Endothelial cell of umbilical vein (primary cell): Measurements from ENCODE around the gene CFC1.
"Not testable (repeated sequence)": the region's sequence is repeated elsewhere in the genome, so short reads cannot be mapped to it uniquely, and the experiment has no call there.

Experiments used
- POLR2A ChIP-seq: IDR thresholded peaks from 2 replicates; pipeline ENCODE4 v1.6.1; 2012; ENCODE audit warnings: low read depth, mild to moderate bottlenecking, control low read depth, low read length
- TF ChIP-seq, protein P1 (sequence below), 2 donors: IDR thresholded peaks; 1 replicate in 1 of 2; 2 replicates in 1 of 2; pipeline ENCODE4 v1.5.1; 2011; ENCODE audit warnings: low read length in 2 of 2, mild to moderate bottlenecking in 2 of 2, moderate library complexity in 2 of 2, control low read depth in 1 of 2, inconsistent platforms in 1 of 2, low read depth in 1 of 2; ENCODE audit not compliant: insufficient read depth in 1 of 2; ENCODE audit errors: extremely low read depth in 1 of 2

DNA sequence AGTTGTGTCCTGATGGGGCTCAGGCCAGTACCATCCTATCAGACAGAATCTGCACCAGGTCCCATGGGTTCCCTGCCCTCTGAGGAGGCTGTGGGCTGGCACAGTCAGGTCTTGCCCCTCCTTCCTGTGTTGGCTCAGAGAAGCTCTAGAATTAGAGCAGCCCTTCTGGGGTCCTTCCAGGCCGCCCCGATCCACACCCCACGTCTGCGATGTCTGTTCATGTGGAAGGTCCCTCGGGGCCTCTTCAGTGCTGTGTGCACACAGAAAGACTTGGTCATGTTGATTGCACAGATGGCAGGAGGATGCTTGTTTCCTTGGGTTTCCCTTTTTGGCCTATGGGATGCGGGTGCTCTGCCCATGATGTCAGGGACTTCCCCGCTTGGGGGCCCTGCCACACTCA, 20.3 kb downstream of the CFC1 start:
- TF ChIP-seq, protein P1, sequence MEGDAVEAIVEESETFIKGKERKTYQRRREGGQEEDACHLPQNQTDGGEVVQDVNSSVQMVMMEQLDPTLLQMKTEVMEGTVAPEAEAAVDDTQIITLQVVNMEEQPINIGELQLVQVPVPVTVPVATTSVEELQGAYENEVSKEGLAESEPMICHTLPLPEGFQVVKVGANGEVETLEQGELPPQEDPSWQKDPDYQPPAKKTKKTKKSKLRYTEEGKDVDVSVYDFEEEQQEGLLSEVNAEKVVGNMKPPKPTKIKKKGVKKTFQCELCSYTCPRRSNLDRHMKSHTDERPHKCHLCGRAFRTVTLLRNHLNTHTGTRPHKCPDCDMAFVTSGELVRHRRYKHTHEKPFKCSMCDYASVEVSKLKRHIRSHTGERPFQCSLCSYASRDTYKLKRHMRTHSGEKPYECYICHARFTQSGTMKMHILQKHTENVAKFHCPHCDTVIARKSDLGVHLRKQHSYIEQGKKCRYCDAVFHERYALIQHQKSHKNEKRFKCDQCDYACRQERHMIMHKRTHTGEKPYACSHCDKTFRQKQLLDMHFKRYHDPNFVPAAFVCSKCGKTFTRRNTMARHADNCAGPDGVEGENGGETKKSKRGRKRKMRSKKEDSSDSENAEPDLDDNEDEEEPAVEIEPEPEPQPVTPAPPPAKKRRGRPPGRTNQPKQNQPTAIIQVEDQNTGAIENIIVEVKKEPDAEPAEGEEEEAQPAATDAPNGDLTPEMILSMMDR (IDR thresholded peaks at IDR 0.05; ENCODE audit: extremely low read depth in 1 of 2, insufficient read depth in 1 of 2, low read depth in 1 of 2, low read length in 2 of 2) = not testable (repeated sequence)
- not testable (repeated sequence) for TF ChIP-seq POLR2A
